GM18909 (cell line): Measurements from ENCODE around the gene CAMK2B.

Source experiments
- ATAC-seq: cut with Tn5 transposase; IDR thresholded peaks from one replicate; pipeline ENCODE4 v1.9.1; 2021; ENCODE audit warnings: mild to moderate bottlenecking; ENCODE audit not compliant: unreplicated experiment, poor library complexity

CAMK2B gene

DNA sequence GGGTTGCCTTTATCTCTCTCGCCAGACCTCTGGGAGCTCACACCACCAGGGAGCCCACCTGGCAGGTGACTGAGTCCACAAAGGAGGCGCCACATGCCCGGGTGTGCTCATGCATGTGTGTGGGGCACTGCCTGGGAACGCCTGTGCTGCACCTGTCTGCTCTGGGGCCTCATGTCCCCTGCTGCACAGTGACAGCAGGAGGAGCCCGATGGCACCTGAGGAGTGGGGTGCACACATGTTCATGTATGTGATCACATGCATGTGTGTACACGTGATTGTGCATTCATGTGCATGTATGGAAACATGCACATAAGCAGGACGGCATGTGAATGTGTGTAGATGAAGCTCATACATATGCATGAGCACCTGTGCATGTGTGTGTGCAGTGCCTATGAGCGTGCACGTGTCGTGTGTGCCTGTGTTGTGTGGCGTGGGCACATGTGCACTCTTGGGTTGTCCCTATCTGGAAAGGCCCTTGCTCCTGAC lies 102.6 kb downstream of the CAMK2B start:
- ATAC-seq, result no peak

DNA sequence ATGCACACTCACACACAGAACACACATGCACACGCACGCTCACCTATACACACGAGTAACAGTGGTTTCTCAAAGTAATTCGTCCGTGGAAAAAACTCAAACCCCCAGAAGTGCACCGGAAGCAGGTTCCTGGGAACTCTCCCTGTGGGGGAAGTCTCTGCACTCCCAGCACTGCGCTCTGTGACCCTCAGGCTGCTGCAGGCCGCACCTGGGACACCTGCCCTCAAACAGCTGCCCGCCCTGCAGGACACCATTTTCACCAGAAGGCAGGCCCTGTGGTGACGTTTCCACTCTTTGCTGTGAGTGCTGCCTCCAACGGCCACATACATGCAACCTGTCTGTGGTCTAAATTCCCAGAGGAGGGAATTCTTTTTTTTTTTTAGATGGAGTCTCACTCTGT lies 103.3 kb downstream of the CAMK2B start:
- no peak for ATAC-seq

DNA sequence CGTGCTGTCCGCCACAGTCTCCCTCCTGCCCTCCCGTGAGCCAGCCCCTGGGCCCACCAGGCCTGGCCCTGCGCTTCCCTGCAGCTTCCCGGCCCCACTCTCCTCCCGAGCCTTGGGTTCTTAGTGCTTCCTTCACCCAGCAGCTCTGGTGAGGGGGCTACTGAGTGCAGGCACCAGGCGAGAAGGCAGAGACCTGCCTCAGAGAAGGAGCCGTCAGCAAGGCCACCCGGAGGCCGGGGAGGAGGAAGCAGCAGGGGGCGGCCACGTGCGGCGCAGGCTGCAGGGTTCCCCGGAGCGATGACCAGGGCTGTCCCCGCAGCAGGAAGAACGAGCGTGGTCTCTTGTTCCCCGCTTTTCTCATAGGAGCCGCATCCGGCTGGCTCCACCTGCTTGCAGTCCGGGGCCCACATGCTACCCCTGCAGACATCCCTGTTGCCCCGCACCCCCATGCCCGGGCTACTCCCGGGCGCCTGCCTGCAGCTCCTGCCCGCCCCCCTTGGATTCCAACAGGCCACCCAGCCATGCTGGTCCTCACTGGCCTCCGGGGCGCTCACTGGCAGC lies 104.1 kb downstream of the CAMK2B start:
- ATAC-seq, result no peak

DNA sequence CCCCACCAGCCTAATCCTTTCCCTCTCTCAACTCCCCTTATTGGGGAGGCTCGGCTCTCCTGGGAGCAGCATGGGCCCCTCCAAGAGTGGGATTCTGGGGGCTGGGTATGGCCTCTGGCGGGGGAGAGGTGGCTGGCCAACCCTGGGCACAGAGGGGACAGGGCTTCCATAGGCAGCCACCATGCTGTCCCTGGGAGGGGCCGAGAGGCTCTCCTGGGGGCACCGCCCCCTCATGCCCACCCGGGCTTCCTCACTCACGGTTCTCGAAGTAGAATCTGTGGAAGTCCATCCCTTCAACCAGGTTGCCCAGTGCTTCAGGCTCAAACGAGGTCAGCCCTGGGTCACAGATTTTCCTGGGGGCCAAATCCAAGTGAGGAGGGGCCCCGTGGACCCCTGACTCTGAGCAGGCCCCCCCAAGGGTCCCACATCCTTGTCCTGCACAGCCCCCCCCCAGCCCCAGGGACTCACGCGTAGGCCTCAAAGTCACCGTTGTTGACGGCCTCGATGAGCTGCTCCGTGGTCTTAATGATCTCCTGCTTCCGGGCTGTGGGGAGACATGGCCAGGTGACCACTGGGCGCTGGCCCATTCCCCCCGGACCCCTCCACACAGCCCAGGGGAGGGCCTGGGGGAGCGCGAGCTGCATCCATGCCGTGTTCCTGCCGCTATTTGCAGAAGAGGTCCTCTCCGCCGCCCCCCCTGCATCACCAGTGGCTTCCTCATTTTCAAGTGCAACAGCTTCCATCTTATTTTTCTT lies 104.9 kb downstream of the CAMK2B start:
- ATAC-seq, result no peak

DNA sequence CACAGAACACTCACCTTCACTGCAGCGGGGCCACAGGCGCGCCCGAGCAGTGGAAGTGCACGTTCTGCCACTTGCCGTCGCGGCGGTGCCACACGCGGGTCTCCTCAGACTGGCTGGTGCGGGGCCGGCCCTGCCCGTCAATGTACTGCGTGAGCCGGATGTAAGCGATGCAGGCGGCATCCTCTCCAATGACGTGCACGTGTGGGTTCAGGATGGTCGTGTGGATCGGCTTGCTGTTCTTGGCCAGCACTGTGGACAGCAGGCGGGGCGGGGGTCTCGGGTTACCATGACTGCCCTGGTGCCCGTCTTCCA lies 105.4 kb downstream of the CAMK2B start:
- ATAC-seq, result no peak

DNA sequence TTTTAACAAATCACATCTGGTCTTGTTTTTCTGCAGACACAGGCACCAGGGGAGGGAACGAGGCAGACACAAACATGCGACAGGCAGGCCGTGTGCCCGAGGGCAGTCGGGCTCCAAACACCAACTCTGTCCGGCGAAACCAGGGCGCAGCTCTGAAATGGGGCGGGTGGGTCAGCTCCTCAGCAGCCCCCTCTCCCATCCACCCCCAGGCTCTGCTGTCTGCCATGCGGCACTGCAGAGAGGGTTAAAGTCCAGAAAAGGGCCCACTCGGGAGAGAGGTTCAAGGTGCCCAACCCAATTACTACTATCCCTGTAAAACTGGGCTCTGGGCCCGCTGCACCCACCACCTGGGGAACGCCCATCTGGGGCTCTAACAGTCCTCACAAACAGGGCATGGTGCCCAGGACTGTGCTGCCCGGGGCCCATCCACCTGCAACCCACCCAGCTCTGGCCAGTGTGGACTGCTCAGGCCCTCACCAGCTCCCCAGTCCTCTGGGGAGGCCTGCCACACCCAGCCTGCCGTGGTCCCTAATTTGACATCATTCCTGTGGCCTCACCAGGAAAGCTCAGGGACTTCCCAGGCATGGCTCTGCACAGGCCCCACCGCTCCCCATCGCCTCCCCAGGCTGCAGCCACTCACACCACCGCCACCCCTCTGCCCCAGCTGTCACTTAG lies 105.9 kb downstream of the CAMK2B start:
- ATAC-seq, result no peak

DNA sequence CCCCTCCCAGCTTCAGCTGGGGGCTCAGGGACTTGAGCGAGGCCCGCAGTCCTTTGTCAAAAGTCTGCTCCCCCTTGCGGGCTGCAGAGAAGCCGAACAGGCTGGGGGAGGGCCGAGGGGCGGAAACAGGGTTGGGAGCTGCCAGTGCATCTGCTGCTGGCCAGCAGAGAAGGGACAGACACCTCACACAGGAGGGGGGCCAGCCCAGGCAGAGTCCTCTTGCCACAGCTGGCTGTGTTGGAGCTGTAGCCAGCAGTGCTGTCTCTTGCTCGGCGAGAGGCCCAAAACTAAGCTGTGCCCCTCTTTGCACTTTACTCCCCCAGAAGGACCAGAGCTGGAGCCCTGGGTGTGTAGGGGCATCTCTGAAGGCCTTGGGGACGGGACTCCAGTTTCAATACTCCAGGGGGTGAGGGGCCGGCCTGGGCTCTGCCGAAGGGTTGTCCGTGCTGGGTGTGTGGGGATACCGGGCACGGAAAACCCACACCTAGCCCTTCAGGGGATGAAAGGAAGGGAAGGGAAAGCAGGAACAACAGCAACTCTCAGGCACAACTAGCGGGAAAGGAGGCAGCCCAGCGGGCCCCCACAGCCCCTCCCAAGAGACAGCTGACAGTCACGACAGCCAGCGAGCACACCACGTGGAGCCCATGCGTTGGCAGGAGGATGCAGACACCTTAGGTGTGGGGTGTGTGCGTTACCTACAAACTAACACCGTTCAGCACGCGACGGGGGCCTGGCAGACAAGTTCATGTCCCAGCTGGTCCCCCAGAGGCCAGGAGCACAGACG lies 106.8 kb downstream of the CAMK2B start:
- ATAC-seq, result no peak

DNA sequence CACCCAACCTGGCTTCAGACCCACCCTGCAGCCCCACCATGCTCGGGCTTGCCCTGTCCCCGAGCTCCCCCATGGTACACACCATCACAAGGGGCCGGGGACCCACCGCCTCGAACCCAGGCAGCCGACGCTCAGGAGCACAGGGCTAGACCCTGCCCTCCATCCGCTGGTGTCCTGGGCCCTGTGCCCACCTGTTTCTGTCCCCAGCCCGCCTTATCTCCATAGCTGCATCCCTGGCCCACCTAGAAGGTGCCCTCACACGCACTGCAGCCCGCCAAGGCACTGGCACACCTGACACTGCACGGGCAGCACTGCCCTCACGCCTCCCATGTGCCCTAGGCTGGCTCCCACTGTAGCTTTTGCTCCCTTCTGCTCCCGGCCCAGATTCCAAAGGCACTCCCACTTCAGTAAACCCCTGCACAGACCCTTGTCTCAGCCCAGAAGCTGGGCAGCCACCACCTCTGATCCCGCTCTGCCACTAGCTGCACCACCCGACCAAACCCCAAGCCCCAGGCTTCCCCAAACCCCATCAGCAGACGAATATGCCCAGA lies 107.5 kb downstream of the CAMK2B start:
- no peak for ATAC-seq

DNA sequence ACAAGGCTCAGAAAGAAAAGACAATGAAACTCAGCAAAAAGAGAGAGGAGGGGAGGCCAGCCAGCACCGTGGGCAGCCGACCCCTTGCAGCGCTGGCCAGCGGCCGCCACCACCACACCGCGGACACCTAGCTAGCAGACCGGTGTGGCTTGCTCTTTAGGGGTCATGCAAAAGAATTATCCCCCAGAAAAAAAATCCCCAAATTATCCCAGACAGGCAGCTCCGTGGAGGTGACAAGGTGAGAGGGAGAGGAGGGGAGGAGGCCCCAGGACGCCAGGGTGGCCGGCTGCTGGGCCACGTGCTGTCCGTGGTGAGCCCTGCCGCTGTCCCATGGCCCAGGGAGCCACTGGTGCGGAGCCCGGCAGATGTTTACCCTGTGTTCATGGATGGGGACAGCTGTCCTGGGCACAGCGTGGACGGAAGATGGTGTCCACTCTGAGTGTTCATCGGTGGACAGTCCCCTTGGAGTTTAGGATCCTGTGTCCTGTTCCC lies 108.1 kb downstream of the CAMK2B start:
- no peak for ATAC-seq

DNA sequence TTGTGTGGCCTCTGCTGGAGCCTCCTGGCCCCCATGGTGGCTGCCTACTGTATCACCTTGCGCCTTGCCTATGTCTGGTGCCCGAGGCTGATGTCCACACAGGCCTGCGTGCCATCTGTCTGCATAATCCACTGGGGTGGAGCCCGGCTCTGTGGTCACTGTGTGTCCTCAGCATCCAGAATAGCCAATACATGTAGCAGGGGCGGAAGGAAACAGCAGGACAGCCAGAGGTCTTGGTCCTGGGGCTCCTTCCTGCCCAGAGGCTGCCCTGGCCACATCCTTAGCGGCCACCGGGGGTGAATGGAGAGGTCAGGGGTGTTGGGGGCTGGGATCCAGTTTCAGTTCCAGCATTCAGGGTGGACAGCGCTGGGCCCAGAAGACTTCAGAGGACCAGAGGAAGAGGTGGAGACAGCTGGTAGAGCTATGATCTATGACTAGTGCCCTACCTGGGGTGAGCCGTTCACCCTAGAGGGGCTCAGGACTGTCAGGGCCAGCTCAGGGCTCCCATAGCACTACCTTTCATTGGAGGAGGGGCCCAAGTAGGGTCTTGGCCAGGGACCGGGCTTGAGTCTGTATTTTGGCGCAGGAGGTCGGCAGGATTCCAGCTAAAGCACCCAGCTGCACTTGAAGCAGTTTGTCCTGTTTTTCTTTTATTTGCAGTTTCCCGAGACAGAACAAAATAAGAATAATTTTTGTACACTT lies 108.7 kb downstream of the CAMK2B start:
- ATAC-seq, result no peak

DNA sequence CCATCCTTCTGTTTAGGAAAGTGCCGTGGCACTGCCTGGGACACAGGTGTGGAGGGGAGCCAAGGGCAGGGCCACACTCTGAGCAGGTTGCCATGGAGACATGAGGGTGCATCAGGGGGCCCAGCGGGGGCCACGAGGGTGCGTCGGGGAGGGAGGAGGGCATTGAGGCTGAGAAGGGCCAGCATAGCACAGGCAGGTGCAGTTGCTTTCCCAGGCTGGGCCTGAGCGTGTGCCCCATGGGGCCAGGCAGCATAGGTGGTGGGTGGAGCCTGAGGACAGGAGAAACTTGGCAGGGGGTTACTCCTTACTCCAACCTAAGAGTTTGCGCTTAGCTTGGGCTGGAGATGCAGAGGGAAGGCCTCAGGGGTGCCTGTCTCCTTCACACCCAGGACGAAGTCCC lies 109.4 kb downstream of the CAMK2B start:
- ATAC-seq, result no peak

DNA sequence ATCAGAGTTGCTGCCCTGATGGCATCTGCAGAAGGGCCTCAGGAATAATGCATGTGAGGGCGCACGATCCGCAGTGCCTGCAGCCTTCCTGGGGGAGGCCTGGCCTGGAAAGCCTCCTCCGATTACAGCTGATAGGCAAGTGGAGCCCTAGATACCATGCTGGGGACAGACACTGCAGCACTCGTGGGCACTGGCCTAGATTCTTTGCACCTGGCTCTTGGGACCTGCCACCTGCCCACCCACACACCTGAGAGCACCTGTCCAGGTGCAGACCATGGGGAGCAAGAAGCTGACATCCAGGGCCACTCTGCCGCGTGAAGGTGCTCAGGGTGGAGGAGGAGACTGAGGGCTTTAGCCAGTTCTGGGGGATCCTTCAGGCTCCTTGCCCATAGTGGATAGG lies 109.9 kb downstream of the CAMK2B start:
- no peak for ATAC-seq

DNA sequence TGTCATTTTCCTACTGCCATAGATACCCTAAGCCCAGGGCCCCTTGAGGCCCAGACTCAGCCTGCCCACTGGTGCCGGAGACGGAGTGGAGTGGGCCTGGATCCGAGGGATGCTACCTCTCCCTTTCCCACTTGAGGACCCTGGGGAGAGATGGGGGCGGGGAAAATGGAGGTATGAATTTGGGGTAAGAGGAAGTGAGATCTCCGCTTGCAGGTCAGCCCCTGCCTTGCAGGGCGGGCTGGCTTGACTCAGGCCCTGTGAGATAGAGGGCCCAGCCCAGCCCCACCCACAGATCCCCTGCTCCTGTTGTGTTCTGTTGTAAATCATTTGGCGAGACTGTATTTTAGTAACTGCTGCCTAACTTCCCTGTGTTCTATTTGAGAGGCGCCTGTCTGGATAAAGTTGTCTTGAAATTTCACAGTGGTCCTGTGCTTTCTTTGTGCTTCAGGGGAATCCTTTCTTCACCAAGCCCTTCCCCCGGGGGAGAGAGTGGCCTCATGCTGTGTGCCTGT lies 111.5 kb downstream of the CAMK2B start:
- no peak for ATAC-seq

DNA sequence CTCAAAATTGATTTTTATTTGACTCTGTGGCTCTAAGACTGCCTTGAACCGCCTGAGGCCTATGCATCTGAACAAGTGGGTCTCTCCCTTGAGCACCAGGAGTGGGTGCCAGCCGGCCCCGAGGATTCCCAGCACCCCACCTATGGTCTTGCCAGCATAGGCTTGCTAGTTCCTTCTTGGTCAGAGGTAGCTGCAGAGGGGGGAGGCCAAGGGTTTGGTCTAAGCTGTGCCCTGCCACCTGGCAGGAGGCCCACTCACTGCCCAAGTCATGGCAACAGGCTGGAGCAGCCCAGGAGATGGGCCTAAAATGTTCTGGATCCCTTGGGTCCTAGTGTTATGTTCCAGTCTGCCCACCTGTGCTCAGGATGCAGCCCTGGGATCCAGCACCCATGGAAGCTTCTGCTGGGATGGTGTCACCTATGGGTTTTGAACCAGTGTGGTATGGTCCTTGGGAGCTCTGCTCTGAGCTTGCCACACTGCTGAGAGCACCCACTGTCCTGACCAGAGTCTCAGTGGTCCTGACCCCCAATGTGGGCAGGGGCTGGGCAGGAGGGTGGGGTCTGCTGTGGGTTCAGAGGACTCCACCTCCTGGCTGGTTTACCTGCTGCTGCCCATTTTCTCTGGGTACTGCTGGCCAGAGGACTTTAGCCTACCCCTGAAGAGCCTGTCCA lies 112.1 kb downstream of the CAMK2B start:
- no peak for ATAC-seq

DNA sequence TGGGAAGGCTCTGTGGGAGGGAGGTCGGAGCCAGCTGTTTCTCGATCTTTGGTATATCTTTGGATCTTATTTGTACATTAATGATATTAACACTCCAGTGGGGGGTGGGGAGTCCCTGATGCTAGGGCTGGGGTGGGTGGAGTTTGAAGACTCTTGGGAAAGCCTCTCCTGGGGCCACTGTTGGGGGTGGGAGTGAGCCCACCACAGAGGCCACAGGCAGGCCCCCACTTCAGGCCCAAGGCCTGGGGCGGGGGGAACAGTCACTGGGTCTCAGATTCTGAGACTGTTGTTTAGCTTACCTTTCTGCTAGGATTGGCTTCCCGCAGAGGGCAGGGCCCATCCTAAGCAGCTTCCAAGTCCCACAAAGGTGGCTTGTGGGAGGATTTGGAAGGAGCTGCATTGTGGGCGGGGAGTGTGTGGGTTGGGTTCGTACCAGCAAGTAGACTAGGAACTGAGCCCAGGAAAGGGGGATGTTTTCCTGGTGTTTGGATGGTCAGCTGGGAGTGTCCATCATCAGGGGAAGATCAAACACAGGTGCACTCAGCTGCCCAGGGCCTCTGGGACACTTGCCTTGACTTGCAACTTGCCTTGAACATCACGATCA lies 112.7 kb downstream of the CAMK2B start:
- no peak for ATAC-seq

DNA sequence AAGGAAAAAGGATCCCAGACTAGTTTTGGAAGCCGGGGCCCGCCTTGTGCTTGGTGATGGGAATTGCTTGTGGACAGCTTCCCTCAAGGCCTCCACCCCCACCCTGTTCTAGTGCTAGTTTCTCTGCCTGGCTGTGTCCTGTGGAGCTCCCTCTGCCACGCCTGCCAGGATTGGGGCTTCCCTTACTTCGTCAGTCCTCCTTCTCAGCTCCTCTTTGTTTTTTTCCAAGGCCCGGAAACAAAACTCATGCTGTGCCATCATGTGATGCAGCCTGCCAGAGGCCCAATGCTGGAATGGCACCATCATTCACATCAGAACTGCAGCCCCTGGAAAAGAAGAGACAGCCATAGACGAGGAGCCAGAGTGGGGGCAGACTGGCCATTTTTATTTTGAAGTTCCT lies 113.4 kb downstream of the CAMK2B start:
- no peak for ATAC-seq

DNA sequence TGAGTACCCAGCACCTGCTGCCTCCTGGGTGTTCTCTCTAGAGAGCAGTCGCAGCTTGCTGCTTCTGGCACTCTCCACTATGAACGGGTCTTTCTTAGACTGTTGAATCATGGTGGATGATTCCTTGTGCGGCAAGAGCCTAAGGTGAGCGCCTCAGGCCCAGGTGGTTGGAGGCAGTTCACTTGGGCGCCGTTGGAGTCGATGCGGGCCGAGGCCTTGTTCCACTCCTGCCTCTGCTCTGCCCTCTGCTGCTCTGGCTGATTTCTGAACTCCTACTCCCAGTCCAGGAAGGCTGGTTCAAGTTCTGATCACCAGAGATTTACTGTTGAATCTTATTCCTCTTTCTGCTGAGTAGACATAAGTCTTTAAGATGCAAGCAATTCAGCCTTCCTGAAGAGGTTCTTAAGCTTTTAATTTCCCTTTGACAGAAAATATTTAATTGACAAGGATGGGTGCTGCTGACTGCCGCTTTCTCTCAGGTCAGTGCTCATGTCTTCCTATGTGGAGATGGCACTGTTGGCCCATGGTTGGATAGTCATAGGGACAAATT lies 114.2 kb downstream of the CAMK2B start:
- no peak for ATAC-seq

DNA sequence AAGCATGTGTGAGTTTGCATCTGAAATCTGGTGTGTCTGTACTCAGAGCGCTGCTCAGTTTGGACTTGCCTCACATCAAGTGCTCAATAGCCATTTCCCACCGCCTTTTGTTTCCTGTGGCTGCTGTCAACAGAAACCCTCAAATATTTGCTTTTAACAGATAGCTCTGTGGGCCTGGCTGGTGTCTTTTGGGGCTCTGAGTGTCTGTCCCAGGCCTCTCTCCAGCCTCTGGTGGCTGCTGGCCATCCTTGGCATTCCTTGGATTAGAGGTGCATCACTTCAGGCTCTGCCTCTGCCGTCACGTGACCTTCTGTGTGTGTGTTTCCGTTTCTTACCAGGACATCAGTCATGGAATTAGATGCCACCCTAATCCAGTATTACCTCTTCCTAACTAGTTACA lies 115.3 kb downstream of the CAMK2B start:
- ATAC-seq, result no peak

DNA sequence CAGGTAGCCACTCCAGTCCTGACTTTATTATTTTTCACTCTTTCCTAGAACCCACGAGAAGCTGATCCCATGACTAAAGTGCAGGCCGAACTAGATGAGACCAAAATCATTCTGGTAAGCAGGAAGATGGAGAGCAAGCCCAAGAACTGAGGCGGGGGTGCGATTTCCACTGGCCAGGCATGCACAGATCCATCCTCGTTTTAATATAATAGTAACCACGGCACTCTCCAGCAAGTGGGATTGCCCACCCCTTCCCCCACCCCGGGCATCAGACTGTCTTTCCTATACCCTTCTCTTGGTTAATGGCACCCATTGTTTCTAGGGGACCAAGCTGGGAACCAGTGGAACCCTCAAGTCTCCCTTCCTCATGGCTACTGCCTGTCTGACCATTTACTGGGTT lies 117.3 kb downstream of the CAMK2B start:
- ATAC-seq, result no peak
